DMS79 treated with DMSO at 0.1 percent for 48 hours (cell line): ENCODE measurements around the gene NAALADL1.
A peak's percentile ranks its signal among the peaks of the same experiment; 100 is the strongest.
"Not testable (repeated sequence)": the region's sequence is repeated elsewhere in the genome, so short reads cannot be mapped to it uniquely, and the experiment has no call there.

Source experiments
- DNase-seq: peaks from one replicate; lab custom pipeline; 2025; lab: John Stamatoyannopoulos, UW

NAALADL1 gene

DNA sequence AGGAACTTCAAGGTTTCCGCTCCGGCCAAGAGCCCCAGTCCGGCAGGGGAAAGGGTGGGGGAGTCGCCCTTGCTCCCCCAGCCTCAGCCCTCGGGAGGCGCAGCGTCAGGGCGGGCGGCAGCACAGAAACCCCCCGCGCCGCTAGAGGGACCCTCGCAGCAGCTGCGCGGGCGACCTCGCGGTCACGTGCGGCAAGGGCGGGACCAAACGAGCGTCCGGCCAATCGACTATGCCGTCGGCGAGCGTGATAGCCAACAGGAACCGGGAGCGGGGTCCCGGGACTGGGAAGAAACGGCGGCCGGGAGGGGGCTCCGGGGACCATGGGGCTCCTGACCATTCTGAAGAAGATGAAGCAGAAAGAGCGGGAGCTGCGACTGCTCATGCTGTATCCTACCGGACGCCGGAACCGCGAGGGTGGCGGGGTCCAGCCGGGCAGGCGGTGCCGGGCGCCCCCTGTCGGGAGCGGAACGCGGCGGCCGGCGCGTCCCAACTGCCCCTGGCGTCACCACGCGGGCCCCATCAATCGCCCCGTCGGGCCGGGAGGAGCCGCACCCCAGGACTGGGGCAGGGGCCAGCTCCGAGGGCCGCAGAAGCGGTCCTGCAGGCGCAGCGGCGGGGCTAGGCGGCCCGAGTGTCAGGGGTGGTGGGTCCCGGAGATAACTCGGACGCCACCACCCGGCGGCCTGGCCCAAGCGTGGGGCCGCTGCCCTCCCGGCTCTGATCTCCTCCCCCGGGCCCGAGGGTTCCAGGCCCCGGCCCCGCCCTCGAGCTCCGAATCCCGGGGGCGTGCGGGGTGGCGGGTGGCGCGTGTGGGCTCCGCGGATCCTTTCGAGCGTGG, 44.2 kb downstream of the NAALADL1 start, which contains the start of gene ARL2:
Gene ARL2 (plus strand): TSS at position 273 of the 838 bp plus-strand sequence. CDS start 48 bp downstream, at position 321.
- DNase-seq, result peak; percentile 73

DNA sequence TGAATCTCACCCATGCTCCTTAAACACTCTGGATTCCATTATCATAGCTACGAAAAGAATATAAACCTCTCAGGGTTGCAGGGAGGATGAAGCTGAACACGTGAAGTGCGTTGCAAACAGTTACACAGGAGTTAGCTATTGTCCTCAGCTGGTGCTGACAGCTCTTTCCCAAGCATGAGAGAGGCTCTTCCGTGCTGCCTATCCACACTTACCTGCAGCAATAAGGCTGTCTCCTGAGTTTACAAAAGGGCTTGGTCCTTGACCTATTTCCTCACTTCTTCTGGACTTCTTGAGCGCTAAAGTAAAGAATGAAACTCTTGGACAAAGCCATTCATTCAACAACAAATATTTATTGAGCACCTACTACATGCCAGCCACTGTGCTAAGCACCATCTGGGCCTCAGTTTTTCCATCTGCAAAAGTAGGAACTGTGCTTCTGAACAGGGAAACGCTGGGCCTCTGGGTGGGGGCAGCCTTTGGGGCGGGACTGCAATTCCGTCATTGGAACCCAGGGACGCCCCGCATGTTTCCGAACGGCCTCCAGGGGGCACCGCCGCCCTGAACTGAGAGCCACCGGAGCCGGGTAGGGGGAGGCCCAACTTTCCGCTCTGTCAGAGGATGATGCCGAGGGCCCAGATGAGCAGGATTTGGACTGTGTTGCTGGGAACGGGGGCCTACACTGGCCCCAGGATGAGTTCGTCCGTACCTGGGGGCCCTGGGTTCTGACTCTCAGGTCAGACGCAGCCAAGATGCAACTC, 45.0 kb downstream of the NAALADL1 start:
- DNase-seq, result peak; percentile 82

DNA sequence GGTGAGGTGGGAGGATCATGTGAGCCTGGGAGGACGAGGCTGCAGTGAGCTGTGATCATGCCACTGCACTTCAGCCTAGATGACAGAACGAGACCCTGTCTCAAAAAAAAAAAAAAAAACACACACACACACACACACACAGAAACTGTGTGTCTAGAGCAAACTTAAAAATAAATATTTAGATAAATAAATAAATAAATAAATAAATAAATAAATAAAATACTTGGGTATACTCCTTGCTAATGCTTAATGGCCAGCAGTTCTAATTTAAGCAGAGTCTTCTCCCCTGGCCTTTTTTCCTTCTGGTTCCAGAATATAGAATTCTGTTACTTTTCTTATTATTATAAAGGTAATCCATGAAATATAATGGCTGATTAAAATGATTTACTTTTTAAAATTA, 49.5 kb downstream of the NAALADL1 start:
- DNase-seq, result no peak

DNA sequence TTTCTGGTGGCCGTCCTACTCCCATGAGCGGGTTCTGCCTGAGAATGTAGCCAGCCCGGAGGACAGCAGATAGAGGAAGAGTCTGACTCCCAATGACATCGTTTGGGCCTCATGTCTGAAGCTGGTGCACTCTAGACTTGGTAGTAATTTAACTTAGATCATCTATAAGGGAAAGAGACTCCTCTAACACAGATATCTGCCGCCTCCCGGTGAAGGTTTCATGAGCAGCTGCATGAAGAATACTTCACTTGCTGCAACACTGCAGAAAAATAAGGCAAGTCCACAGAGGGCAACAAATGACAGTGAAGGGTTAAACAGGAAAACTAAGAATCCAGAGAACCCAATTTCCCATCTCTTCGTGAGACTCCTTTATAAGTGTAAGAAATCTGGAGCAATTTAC, 50.3 kb downstream of the NAALADL1 start:
- DNase-seq, result no peak

DNA sequence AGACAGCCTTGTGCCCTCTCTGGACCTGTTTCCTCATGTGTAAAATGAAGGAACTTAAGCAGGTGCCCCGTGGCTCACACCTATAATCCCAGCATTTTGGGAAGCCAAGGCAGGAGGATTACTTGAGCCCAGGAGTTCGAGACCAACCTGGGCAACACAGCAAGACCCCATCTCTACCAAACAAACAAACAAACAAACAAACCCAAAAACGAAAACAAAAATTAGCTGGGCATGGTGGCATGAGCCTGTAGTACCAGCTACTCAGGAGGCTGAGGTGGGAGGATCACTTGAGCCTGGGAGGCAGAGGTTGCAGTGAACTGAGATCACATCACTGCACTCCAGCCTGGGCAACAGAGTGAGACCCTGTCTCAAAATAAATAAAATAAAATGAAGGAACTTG, 54.4 kb downstream of the NAALADL1 start:
- not testable (repeated sequence) for DNase-seq

DNA sequence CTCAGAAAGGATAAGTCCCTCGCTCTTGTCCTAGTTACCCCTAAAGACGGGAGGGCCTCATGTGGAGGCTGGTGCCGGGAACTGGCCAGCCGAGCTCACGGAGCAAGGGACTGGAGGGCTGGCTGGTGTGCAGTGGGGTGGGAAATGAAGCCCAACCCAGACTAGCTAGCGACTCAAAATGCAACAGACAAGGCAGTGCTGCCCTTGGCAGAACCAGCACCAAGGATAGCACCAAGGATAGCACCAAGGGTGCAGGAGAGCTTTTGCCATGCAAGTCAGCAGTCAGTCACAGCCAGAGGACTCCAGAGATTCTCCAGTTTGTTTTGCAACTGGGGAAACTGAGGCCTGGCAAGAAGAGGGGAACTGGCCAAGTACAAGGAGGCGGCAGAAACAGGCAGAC, 55.1 kb downstream of the NAALADL1 start:
- DNase-seq, result no peak

DNA sequence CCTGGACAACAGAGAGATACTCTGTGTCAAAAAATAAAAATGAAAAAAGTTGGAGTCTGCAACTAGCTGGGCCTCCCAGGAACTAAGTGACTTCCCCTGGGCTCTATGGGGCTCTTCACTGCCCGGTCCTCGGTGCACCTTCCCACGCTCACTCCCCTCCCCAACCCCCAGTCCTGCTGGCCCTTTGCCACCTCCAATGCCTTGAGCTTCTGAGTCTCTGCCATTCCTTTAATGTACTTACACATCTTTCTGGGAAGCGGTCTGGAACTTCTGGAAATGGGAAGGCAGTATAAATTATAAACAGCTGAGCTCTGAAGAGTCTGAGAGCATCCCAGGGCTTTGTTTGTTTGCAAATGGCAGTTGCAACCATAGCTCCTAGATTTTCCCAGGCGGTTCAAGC, 55.6 kb downstream of the NAALADL1 start:
- DNase-seq, result no peak

DNA sequence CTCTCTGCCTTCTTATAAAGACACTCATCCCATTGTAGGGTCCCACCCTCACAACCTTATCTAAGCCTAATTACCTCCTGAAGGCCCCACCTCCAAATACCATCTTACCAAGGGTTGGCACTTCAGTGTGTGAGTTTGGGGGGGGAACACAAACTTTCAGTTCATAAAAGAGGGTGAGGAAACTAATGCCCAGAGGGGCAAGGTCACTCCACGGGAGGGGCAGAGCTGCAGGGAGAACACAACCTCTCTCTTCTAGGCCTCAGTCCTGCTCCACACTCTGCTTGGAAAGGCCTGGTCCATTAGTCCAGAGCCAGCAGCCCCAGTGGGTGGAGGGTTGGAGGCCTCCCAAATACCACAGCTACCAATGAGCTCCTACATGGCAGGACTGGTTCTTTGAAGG, 58.9 kb downstream of the NAALADL1 start:
- DNase-seq, result no peak

DNA sequence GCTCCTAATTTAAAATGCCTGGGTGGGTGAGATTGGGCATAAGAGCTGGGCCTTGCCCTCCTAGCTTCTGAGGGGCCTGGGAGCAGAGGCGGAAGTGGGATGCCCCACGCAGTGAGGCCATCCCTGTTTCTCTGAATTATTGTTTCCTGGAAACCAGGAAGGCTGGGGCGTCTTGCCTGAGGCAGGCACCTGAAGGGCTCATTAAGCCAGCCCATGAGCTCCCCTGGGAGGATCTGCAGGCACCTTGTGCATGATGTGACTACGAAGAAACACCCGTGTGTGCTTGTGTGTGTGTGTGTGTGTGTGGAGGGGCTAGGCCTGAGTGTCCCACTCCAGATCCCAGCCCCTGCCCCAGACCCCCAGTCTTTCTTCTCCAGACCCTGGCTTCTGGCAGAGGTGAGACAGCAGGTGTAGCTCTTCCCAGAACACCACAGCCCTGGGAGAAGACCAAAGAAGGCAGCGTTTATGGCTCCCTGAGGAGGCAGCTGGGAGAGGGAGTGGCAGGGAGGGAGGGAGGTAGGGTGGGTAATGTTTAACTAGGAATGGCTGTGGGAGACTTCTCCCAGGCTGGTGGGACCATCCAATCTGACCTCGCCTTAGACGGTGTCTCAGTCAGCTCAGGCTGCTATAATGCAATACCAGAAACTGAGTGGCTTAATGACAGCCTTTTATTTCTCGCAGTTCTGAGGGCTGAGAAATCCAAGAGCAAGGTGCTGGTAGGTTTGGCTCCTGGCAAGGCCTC, 59.5 kb downstream of the NAALADL1 start:
- peak; percentile 24 for DNase-seq

DNA sequence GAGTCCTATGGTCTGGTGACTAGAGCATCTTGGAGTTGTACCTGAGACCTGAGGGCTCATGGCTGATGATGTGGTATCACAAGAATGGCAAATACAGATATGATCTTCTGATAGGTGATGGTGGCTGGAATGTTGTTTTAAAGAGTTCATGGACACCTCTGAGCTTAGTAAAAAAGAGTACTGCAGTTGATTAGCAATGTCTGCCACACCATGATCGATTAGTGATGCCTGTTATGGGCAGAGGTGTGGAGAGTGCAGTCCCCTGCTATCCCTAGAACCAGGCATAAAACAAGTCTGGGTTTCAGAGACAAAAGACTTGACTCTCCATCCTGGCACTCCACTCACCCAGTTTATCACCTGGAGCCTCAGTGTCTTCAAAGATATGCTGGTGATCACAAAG, 60.2 kb downstream of the NAALADL1 start:
- no peak for DNase-seq

DNA sequence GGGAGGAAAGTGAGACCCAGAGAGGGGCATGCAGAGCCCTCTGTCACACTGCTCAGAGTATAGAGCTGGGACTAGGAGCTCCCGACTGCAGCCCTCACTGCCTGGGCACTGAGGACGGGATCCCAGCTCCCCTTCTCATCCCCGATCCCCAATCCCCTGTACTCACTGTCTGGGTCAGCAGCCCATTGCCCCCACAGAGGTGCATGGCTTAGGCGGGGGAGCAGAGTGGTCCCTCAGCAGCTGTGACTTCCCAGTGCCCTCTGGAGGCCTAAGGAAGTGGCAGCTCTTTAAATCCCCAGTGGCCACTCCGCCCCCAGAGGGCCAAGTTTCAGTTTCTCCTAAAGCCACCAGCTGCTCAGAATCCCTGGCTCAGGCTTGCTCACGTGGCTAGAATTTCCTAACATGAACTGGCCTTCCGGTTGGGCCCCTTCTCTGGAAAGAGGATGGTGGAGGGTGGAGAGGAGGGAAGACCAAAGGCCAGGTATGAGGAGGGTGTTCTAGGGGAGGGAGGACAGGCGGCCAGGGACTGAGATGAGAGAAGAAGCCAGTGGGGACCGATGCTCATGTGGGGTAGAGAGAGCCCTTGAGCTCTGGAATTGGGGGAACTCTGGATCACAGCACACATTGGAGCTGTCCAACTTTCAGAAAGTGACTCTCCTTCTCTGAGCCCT, 61.5 kb downstream of the NAALADL1 start, which contains the start of gene BATF2:
Gene BATF2 (minus strand): TSS at position 262 of the 671 bp plus-strand sequence. CDS start 57 bp downstream, at position 205.
- DNase-seq, result peak; percentile 43

DNA sequence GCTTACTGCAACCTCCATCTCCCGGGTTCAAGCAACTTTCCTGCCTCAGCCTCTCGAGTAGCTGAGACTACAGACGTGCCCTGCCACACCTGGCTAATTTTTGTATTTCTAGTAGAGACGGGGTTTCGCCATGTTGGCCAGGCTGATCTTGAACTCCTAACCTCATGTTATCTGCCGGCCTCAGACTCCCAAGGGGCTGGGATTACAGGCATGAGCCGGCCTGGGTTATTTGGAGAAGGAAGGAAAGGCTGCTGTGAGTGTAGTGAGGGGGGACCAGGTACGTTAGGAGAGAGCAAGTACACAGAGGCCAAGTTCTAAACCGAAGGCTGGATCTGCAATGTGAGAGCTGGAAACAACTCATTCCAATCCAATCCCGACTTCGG, 62.0 kb downstream of the NAALADL1 start:
- no peak for DNase-seq
